Keratinocyte (primary cell): ENCODE results near the gene ATXN7L1.

Experiments
- EZH2 ChIP-seq: IDR thresholded peaks from one replicate; pipeline ENCODE4 v1.6.1; 2012; ENCODE audit warnings: inconsistent platforms, mild to moderate bottlenecking, low read length, moderate library complexity
- TF ChIP-seq, protein P1 (sequence below), 3 experiments: IDR thresholded peaks in 1 of 3; conservative IDR thresholded peaks in 1 of 3; optimal IDR thresholded peaks in 1 of 3; 2 replicates in 2 of 3; 3 replicates in 1 of 3; pipeline versions ENCODE3 to v1.5.1; 2011; ENCODE audit warnings: low read length in 3 of 3, mild to moderate bottlenecking in 3 of 3, moderate library complexity in 2 of 3, control low read depth in 1 of 3, inconsistent platforms in 1 of 3; ENCODE audit not compliant: insufficient read depth in 2 of 3; ENCODE audit errors: extremely low read depth in 1 of 3

GRCh38 chr7:105894131-105894530 lies 17.7 kb upstream of the ATXN7L1 start:
- no peak for TF ChIP-seq EZH2
- TF ChIP-seq, protein P1, sequence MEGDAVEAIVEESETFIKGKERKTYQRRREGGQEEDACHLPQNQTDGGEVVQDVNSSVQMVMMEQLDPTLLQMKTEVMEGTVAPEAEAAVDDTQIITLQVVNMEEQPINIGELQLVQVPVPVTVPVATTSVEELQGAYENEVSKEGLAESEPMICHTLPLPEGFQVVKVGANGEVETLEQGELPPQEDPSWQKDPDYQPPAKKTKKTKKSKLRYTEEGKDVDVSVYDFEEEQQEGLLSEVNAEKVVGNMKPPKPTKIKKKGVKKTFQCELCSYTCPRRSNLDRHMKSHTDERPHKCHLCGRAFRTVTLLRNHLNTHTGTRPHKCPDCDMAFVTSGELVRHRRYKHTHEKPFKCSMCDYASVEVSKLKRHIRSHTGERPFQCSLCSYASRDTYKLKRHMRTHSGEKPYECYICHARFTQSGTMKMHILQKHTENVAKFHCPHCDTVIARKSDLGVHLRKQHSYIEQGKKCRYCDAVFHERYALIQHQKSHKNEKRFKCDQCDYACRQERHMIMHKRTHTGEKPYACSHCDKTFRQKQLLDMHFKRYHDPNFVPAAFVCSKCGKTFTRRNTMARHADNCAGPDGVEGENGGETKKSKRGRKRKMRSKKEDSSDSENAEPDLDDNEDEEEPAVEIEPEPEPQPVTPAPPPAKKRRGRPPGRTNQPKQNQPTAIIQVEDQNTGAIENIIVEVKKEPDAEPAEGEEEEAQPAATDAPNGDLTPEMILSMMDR (optimal IDR thresholded peaks at IDR 0.05 in 1 of 3, IDR thresholded peaks at IDR 0.05 in 1 of 3, conservative IDR thresholded peaks at IDR 0.05 in 1 of 3; ENCODE audit: extremely low read depth in 1 of 3, insufficient read depth in 2 of 3, low read length in 3 of 3), result no peak
